Natural killer cell (primary cell): Measurements from ENCODE around the gene FCRL5. TPM values are rescaled to one million over a fixed set of nuclear protein-coding genes. Genes with fewer than 3 reads are reported as not detected.

ENCODE experiments used
- ATAC-seq, 3 donors: fragments of 150-1000 bp in 2 of 3; fragments of 200-7000 bp in 1 of 3; cut with Tn5 transposase; 1 replicate in 1 of 3; 2 replicates in 2 of 3; pipeline ENCODE4 v1.10.0; 2021; ENCODE audit warnings: mild to moderate bottlenecking in 2 of 3, moderate library complexity in 2 of 3
- DNase-seq, 2 donors: peaks; one replicate each; pipeline versions ENCODE4 v3.0.0 to v3.0.0-alpha.2; 2013 to 2021; ENCODE audit warnings: mixed read lengths in 1 of 2
- H3K27ac ChIP-seq: one replicate; pipeline ENCODE4 v1.5.1; 2013; ENCODE audit warnings: mild to moderate bottlenecking, low read length
- H3K27me3 ChIP-seq: one replicate; pipeline ENCODE4 v1.6.1; 2013; ENCODE audit warnings: low read length; ENCODE audit not compliant: control insufficient read depth, insufficient read depth
- H3K36me3 ChIP-seq: one replicate; pipeline ENCODE4 v1.6.1; 2013; ENCODE audit warnings: low read length; ENCODE audit not compliant: control insufficient read depth, insufficient read depth
- H3K4me1 ChIP-seq: one replicate; pipeline ENCODE4 v1.6.1; 2013; ENCODE audit warnings: low read length; ENCODE audit not compliant: control insufficient read depth, insufficient read depth
- H3K4me3 ChIP-seq: one replicate; pipeline ENCODE4 v1.5.1; 2013; ENCODE audit warnings: low read length
- H3K9me3 ChIP-seq: one replicate; pipeline ENCODE4 v1.6.1; 2013; ENCODE audit warnings: low read length; ENCODE audit not compliant: control insufficient read depth, insufficient read depth
- H3K27ac Mint-ChIP-seq, 2 donors: one replicate each; pipeline ENCODE4 v1.8.0; 2022; ENCODE audit warnings: mild to moderate bottlenecking in 2 of 2, mixed read lengths in 2 of 2, moderate library complexity in 1 of 2
- H3K27me3 Mint-ChIP-seq, 2 donors: one replicate each; pipeline ENCODE4 v1.8.0; 2022; ENCODE audit warnings: low read depth in 2 of 2, mixed read lengths in 2 of 2
- H3K36me3 Mint-ChIP-seq: one replicate; pipeline ENCODE4 v1.8.0; 2022; ENCODE audit warnings: mixed read lengths
- H3K4me1 Mint-ChIP-seq, 2 donors: one replicate each; pipeline ENCODE4 v1.8.0; 2022; ENCODE audit warnings: mixed read lengths in 2 of 2
- H3K4me3 Mint-ChIP-seq: one replicate; pipeline ENCODE4 v1.8.0; 2022; ENCODE audit warnings: mild to moderate bottlenecking, moderate library complexity, mixed read lengths
- H3K9me3 Mint-ChIP-seq, 2 donors: one replicate each; pipeline ENCODE4 v1.8.0; 2022; ENCODE audit warnings: mixed read lengths in 2 of 2
- CTCF ChIP-seq: fragments of 200-600 bp; IDR thresholded peaks from one replicate; pipeline ENCODE4 v1.8.0; 2022; ENCODE audit warnings: antibody characterized with exemption
- whole genome bisulfite sequencing: methylation state at CpG from one replicate; pipeline ENCODE4 v1.1.7; 2013; ENCODE audit warnings: missing lambda C conversion rate; ENCODE audit not compliant: insufficient coverage; 5-methylcytosine and 5-hydroxymethylcytosine counted together
- intact Hi-C: fragments of 100-400 bp; cut with micrococcal nuclease; formaldehyde crosslinking; loops from one replicate; pipeline ENCODE4 v1.14.2; 2022
- total RNA-seq, 4 donors: library from RNA; stranded (reverse); fragments of 120-200 nt in 1 of 4; gene quantifications; one replicate each; pipeline versions ENCODE4 v1.2.3 to v1.2.4, GENCODE V29; 2013 to 2022

FCRL5 gene
- total RNA-seq, 3 donors from 2014 or later (not counting 1 experiment from before 2014, with no cell fraction given): 0.23 to 3.6 (median 0.54) TPM

GRCh38 chr1:157574836-157575235 is 22.5 kb upstream of the FCRL5 start:
- Histone ChIP-seq H3K27me3 (peaks cover 2% of the 10 kb centered on the region), H3K4me1 (no peaks in the 10 kb centered on the region), H3K4me3 (no peak overlapping the region), H3K36me3 (no peaks in the 10 kb centered on the region), H3K27ac (no peak overlapping the region), H3K9me3 (no peaks in the 10 kb centered on the region)
- intact Hi-C loops: no loop called here
- H3K9me3 Mint-ChIP-seq: no peaks in the 10 kb centered on the region
- ATAC-seq (no peak), DNase-seq (no peak)
- H3K27me3 Mint-ChIP-seq: peaks cover 0 to 11% of the 10 kb centered on the region in 2 donors
- H3K4me1 Mint-ChIP-seq: no peaks in the 10 kb centered on the region
- H3K27ac Mint-ChIP-seq: no peak overlapping the region
- H3K4me3 Mint-ChIP-seq: no peak overlapping the region
- TF ChIP-seq CTCF: no peak
- 88% methylated on average over 1 of the region's 1 CpG for WGBS
- no peaks in the 10 kb centered on the region for H3K36me3 Mint-ChIP-seq

GRCh38 chr1:157566484-157567300 is 14.4 kb upstream of the FCRL5 start:
- WGBS: 65% methylated on average over 13 of the region's 14 CpGs
- peak in 1 of 3 donors; percentile 48 for ATAC-seq
- intact Hi-C loops: no loop called here
- no peaks in the 10 kb centered on the region for H3K9me3 ChIP-seq
- peaks cover 8 to 21% of the 10 kb centered on the region in 2 donors for H3K27me3 Mint-ChIP-seq
- no peaks in the 10 kb centered on the region for H3K36me3 ChIP-seq
- no peaks in the 10 kb centered on the region for H3K9me3 Mint-ChIP-seq
- no peak overlapping the region for H3K4me3 Mint-ChIP-seq
- no peak overlapping the region for H3K27ac ChIP-seq
- H3K36me3 Mint-ChIP-seq: no peaks in the 10 kb centered on the region
- H3K27me3 ChIP-seq: no peaks in the 10 kb centered on the region
- H3K4me3 ChIP-seq: no peak overlapping the region
- H3K4me1 ChIP-seq: peaks cover 5% of the 10 kb centered on the region
- peaks cover 5 to 11% of the 10 kb centered on the region in 2 donors for H3K4me1 Mint-ChIP-seq
- H3K27ac Mint-ChIP-seq: no peak overlapping the region
- no peak for TF ChIP-seq CTCF
- no peak for DNase-seq

GRCh38 chr1:157562515-157562914 is 10.2 kb upstream of the FCRL5 start:
- 4% methylated on average over 2 of the region's 2 CpGs for WGBS
- Mint-ChIP-seq H3K4me3 (no peak overlapping the region), H3K27ac (peak overlapping the region in 1 of 2 donors; percentile 9), H3K4me1 (peaks cover 5 to 11% of the 10 kb centered on the region in 2 donors), H3K27me3 (peaks cover 8 to 41% of the 10 kb centered on the region in 2 donors), H3K9me3 (no peaks in the 10 kb centered on the region), H3K36me3 (no peaks in the 10 kb centered on the region)
- Histone ChIP-seq H3K9me3 (no peaks in the 10 kb centered on the region), H3K27ac (no peak overlapping the region), H3K27me3 (no peaks in the 10 kb centered on the region), H3K4me3 (no peak overlapping the region), H3K36me3 (no peaks in the 10 kb centered on the region), H3K4me1 (peaks cover 5% of the 10 kb centered on the region)
- ATAC-seq (no peak), DNase-seq (no peak)
- TF ChIP-seq CTCF: no peak
- intact Hi-C loops: no loop called here
